GM15510 (cell line): ENCODE data around the gene SLC29A4.

Source experiments
- POLR2A ChIP-seq: IDR thresholded peaks from 3 replicates; pipeline ENCODE4 v1.6.1; 2011; ENCODE audit warnings: borderline replicate concordance; ENCODE audit not compliant: insufficient read length; ENCODE audit errors: extremely low read depth

Gene SLC29A4

GRCh38 chr7:5354460-5355232, 71.9 kb downstream of the SLC29A4 start:
- TF ChIP-seq POLR2A, result no peak
